Activated CD4-positive, alpha-beta T cell treated with anti-CD3 and anti-CD28 coated beads for 36 hours (primary cell): ENCODE results near the gene YTHDF2. TPM values are rescaled to one million over a fixed set of nuclear protein-coding genes. Genes with fewer than 3 reads are reported as not detected.
"Not testable (repeated sequence)": the region's sequence is repeated elsewhere in the genome, so short reads cannot be mapped to it uniquely, and the experiment has no call there.

Experiments used
- ATAC-seq: fragments of 200-7000 bp; cut with Tn5 transposase; one replicate; pipeline ENCODE4 v1.10.0; 2021; ENCODE audit warnings: mild to moderate bottlenecking, moderate library complexity
- CTCF ChIA-PET: fragments of 350-600 bp; sonication (Branson Sonifier 250); formaldehyde crosslinking; loops from one replicate; lab custom pipeline; 2021; ENCODE audit warnings: antibody characterized with exemption; lab: Charles Lee
- POLR2A ChIA-PET: fragments of 350-600 bp; sonication (Branson Sonifier 250); formaldehyde crosslinking; loops from one replicate; lab custom pipeline; 2021; ENCODE audit warnings: antibody characterized with exemption, inconsistent platforms; lab: Charles Lee
- DNase-seq: peaks from one replicate; pipeline ENCODE4 v3.0.0-alpha.2; 2020
- H3K27ac Mint-ChIP-seq: one replicate; pipeline ENCODE4 v1.8.0; 2021; ENCODE audit warnings: mixed read lengths
- H3K27me3 Mint-ChIP-seq: one replicate; pipeline ENCODE4 v1.8.0; 2021; ENCODE audit warnings: mixed read lengths
- H3K36me3 Mint-ChIP-seq: one replicate; pipeline ENCODE4 v1.8.0; 2021; ENCODE audit warnings: low read depth, mixed read lengths
- H3K4me1 Mint-ChIP-seq: one replicate; pipeline ENCODE4 v1.8.0; 2021; ENCODE audit warnings: mixed read lengths
- H3K4me3 Mint-ChIP-seq: one replicate; pipeline ENCODE4 v1.8.0; 2021; ENCODE audit warnings: mild to moderate bottlenecking, moderate library complexity, mixed read lengths
- H3K9me3 Mint-ChIP-seq: one replicate; pipeline ENCODE4 v1.8.0; 2021; ENCODE audit warnings: low read depth, mixed read lengths
- intact Hi-C, 2 experiments: fragments of 100-400 bp; cut with DNase I in 1 of 2; cut with micrococcal nuclease in 1 of 2; formaldehyde crosslinking; loops; one replicate each; pipeline versions ENCODE4 v1.14.2 to v1.15.1; 2022 to 2024; cut with DNase I, micrococcal nuclease
- total RNA-seq, 2 experiments: library from RNA; stranded (reverse); gene quantifications; one replicate each; pipeline ENCODE4 v1.2.3, GENCODE V29; 2021

Gene YTHDF2
- total RNA-seq, 2 experiments from 2014 or later: 74.8 to 98.7 TPM

DNA sequence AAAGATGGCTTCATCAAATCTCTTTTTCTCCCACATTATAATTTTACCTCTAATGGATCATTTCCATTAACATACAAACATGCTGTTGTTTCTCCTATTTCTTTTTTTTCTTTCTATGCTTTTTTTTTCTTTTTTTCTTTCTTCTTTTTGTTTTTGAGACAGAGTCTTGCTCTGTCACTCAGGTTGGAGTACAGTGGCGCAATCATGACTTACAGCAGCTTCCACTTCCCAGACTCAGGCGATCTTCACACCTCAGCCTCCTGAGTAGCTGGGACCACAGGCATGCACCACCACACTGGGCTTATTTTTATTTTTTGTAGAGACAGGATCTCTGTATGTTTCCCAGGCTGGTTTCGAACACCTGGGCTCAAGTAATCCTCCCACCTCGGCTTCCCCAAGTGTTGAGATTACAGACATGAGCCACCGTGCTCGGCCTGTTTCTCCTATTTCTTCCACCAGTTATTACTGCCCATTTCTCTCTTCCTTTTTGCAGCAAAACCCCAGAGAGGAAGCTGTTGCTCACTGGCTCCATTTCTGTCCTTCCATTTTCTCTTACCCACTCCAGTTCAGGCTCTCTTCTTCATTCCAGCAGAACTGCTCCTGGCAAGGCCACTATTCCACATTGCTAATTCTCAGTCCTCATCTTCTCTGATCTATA, 43.1 kb downstream of the YTHDF2 start:
- no peaks in the 10 kb centered on the region for H3K36me3 Mint-ChIP-seq
- no peak overlapping the region for H3K4me3 Mint-ChIP-seq
- H3K27ac Mint-ChIP-seq: no peak overlapping the region
- intact Hi-C loops: loop anchor here in 1 of 2 experiments (5.0 kb wide), 1 partner anchor 252 kb away; no protein-coding TSS in a partner anchor
- DNase-seq: no peak
- H3K4me1 Mint-ChIP-seq: peaks cover 4% of the 10 kb centered on the region
- H3K9me3 Mint-ChIP-seq: no peaks in the 10 kb centered on the region
- H3K27me3 Mint-ChIP-seq: no peaks in the 10 kb centered on the region
- ChIA-PET CTCF (interaction anchor here (1.0 kb wide), 1 partner anchor 20 kb away, joined by 3 read pairs; no protein-coding TSS in a partner anchor), POLR2A (no interaction called here)
- no peak for ATAC-seq

DNA sequence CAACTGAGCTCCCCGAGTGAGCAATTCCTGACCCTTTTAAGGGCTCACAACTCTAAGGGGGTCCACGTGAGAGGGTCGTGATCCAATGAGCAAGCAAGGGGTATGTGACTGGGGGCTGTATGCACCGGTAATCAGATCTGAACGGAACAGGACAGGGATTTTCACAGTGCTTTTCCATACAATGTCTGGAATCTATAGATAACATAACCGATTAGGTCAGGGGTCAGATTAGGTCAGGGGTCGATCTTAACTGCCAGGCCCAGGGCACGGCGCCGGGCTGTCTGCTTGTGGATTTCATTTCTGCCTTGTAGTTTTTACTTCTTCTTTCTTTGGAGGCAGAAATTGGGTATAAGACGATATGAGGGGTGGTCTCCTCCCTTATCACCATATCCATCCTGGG, 44.6 kb downstream of the YTHDF2 start:
- CTCF ChIA-PET: interaction anchor here (1.3 kb wide), 1 partner anchor 96 kb away, joined by 10 read pairs; no protein-coding TSS in a partner anchor
- Mint-ChIP-seq H3K4me3 (no peak overlapping the region), H3K36me3 (no peaks in the 10 kb centered on the region), H3K27ac (no peak overlapping the region), H3K27me3 (peaks cover 3% of the 10 kb centered on the region), H3K4me1 (peaks cover 6% of the 10 kb centered on the region), H3K9me3 (no peaks in the 10 kb centered on the region)
- no peak for ATAC-seq
- no peak for DNase-seq
- POLR2A ChIA-PET: no interaction called here
- intact Hi-C loops: loop anchor here in 1 of 2 experiments (5.0 kb wide), 1 partner anchor 251 kb away; no protein-coding TSS in a partner anchor

DNA sequence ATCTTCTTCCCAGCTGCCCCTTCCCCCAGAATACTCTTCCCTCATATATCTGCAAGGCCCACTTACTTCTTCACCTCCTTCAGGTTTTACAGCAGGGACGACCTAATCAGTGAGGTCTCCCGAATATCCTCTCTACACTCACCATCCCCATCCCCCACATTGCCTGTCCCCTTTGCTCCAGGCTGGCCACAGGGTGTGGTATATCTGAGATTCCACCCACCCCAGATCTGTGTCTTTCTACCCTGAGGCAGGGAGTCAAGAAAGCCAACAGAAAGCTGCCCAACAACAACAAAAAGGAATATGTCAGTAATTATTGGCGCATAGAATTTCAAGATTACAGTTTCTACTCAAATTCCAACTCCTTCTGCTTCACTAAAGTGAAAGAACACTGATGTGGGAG, 45.3 kb downstream of the YTHDF2 start:
- POLR2A ChIA-PET: no interaction called here
- no peak overlapping the region for H3K27ac Mint-ChIP-seq

DNA sequence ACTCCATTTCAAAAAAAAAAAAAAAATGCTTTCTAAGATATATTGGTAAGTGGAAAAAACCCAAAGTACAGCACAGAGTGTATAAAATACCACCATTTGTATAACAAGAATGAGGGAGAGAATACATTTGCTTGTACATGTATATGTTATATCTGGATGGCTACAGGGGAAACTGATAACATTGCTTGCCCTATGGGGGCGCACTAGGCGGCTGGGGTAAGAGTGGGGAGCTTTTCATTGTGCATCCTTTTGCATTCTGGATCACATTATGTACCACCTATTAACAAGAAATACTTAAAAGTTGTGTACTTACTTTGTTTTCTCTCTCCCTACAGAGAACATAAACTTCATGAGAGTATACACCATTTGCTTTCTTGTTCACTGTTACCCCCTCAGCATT, 46.6 kb downstream of the YTHDF2 start:
- DNase-seq: no peak
- Mint-ChIP-seq H3K27me3 (peaks cover 3% of the 10 kb centered on the region), H3K4me3 (no peak overlapping the region), H3K36me3 (no peaks in the 10 kb centered on the region), H3K27ac (no peak overlapping the region), H3K4me1 (peaks cover 6% of the 10 kb centered on the region), H3K9me3 (no peaks in the 10 kb centered on the region)
- ChIA-PET CTCF (interaction anchor here (0.5 to 5.9 kb wide), 5 partner anchors 8 to 94 kb away, joined by 3 to 117 read pairs (median 3); no protein-coding TSS in a partner anchor), POLR2A (no interaction called here)
- no peak for ATAC-seq
- intact Hi-C loops: loop anchor here in 1 of 2 experiments (5.0 kb wide), 1 partner anchor 249 kb away; no protein-coding TSS in a partner anchor

More for the DNA sequence above, 45.3 kb downstream of the YTHDF2 start:
- H3K4me3 Mint-ChIP-seq: no peak overlapping the region
- CTCF ChIA-PET: interaction anchor here (0.6 to 1.3 kb wide), 4 partner anchors 16 to 164 kb away, joined by 3 to 10 read pairs (median 4); partner anchors contain the start of gene RNU11
- H3K27me3 Mint-ChIP-seq: peaks cover 3% of the 10 kb centered on the region
- peaks cover 6% of the 10 kb centered on the region for H3K4me1 Mint-ChIP-seq
- H3K36me3 Mint-ChIP-seq: no peaks in the 10 kb centered on the region
- intact Hi-C loops: loop anchor here in 1 of 2 experiments (5.0 kb wide), 1 partner anchor 250 kb away; no protein-coding TSS in a partner anchor
- no peaks in the 10 kb centered on the region for H3K9me3 Mint-ChIP-seq
- no peak for DNase-seq
- ATAC-seq: no peak

DNA sequence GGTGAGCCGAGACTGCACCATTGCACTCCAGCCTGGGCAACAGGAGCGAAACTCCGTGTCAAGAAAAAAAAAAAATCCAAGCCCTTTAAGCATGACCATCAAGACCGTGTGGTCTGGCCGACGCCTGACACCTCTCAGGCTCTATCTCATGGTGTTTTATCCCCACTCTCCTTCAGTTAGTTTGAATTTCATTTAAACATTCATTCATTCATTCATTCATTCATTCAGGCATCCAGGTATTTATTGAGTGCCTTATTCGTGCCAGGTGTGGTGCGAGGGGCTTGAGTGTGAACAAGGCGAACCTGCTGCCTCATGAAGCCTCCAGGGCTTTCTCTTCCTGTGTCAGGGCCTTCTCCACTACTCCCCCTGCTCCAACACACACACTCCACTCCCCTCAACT, 52.7 kb downstream of the YTHDF2 start:
- no peaks in the 10 kb centered on the region for H3K36me3 Mint-ChIP-seq
- H3K9me3 Mint-ChIP-seq: no peaks in the 10 kb centered on the region
- ChIA-PET CTCF (no interaction called here), POLR2A (interaction anchor here (0.5 kb wide), 1 partner anchor 291 kb away, joined by 7 read pairs; no protein-coding TSS in a partner anchor)
- peaks cover 6% of the 10 kb centered on the region for H3K4me1 Mint-ChIP-seq
- no peak overlapping the region for H3K27ac Mint-ChIP-seq
- no peak overlapping the region for H3K4me3 Mint-ChIP-seq
- DNase-seq (no peak), ATAC-seq (no peak)
- H3K27me3 Mint-ChIP-seq: peaks cover 3% of the 10 kb centered on the region
- intact Hi-C loops: no loop called here

DNA sequence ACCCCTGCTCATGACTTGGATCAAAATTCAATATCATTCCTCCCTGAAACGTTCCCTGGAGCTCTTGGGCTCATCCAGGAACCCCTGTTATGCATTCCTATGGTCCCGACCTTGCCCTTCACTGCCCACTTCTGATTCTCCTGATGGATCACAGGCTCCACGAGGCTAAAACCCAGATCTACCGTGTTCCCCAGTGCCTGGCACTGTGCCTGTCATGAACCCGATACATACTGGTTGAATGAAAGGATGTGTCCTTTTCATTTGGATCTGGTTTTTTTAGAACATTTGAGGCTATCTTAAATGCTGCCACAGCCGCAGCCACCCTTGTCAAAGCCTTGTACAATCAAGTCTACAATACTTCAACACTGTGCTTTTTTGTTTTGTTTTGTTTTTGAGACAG, 53.1 kb downstream of the YTHDF2 start:
- ChIA-PET CTCF (no interaction called here), POLR2A (interaction anchor here (0.5 kb wide), 1 partner anchor 290 kb away, joined by 7 read pairs; no protein-coding TSS in a partner anchor)
- peaks cover 6% of the 10 kb centered on the region for H3K4me1 Mint-ChIP-seq
- ATAC-seq: no peak
- peaks cover 3% of the 10 kb centered on the region for H3K27me3 Mint-ChIP-seq
- H3K27ac Mint-ChIP-seq: no peak overlapping the region
- no peaks in the 10 kb centered on the region for H3K36me3 Mint-ChIP-seq
- no peak for DNase-seq
- intact Hi-C loops: no loop called here
- H3K4me3 Mint-ChIP-seq: no peak overlapping the region
- H3K9me3 Mint-ChIP-seq: no peaks in the 10 kb centered on the region

DNA sequence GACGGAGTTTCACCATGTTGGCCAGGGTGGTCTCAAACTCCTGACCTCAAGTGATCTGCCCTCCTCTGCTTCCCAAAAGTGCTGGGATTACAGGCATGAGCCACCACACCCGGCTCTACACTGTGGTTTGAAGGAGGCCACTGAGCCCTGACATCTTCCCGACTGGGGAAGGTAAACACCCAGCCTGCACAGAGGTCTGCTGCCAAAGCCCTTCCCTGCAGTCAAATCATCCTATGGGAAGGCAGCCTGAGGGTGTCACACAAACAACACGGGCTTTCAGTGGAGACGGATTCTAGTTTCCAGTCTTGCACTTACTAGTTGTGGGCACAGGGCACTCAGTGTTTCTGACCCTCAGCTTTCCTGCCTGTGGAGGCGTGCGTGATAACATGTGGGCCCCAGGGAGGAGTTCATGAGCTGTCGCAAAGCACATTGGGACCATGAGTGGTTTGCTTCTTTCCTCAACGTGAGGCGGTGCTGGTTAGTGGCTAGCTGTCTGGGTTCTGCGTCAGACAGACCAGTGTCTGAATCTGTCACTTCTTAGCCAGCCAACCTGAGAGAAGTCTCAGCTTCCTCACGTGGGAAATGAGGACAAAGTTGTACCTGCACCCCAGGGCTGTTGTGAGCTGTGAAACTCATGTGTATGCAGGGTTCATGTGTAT, 53.8 kb downstream of the YTHDF2 start:
- H3K27me3 Mint-ChIP-seq: peaks cover 3% of the 10 kb centered on the region
- no peaks in the 10 kb centered on the region for H3K36me3 Mint-ChIP-seq

DNA sequence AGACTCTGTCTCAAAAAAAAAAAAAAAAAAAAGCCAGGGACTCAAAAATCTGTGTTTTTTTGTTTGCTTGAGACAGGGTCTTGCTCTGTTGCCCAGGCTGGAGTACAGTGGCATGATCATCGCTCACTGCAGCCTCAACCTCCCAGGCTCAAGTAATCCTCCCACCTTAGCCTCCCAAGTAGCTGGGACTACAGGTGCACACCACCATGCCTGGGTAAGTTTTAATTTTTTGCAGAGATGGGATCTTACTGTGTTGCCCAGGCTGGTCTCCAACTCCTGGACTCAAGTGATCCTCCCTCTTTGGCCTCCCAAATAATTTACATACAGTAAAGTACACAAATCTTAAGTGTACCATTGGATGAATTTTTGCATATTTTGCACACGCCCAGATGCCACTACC, 55.2 kb downstream of the YTHDF2 start:
- H3K36me3 Mint-ChIP-seq, H3K4me1 Mint-ChIP-seq, H3K27me3 Mint-ChIP-seq, intact Hi-C loops, H3K9me3 Mint-ChIP-seq, H3K27ac Mint-ChIP-seq, POLR2A ChIA-PET, ATAC-seq, H3K4me3 Mint-ChIP-seq, DNase-seq: not testable (repeated sequence)
- CTCF ChIA-PET: interaction anchor here (0.6 to 2.1 kb wide), 2 partner anchors 85 to 429 kb away, joined by 4 to 9 read pairs; no protein-coding TSS in a partner anchor

More for the DNA sequence above, 53.8 kb downstream of the YTHDF2 start:
- Mint-ChIP-seq H3K27ac (no peak overlapping the region), H3K9me3 (no peaks in the 10 kb centered on the region), H3K4me1 (peaks cover 2% of the 10 kb centered on the region), H3K4me3 (no peak overlapping the region)
- ChIA-PET POLR2A (no interaction called here), CTCF (interaction anchor here (0.7 to 2.1 kb wide), 3 partner anchors 25 to 87 kb away, joined by 3 to 9 read pairs (median 3); no protein-coding TSS in a partner anchor)
- intact Hi-C loops: no loop called here
- no peak for ATAC-seq
- DNase-seq: no peak

DNA sequence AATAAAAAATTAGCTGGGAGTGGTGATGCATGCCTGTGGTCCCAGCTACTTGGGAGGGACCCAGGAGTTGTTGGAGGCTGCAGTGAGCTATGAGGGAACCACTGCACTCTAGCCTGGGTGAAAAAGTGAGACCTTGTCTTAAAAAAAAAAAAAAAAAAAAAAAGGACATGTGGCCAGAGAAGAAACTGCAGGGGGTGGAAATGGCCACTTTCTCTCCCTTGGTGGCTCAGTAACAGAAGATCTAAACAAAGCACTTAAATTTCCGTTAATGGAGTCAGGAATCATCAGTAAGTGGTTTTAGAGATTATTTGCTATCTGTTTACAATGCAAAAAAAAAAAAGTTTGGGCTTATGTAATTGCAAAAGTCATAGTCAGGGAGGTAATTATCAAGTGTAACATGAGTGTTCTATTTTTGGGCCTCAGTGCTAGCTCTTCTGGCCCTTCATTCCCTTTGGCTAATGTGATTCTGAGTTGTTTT, 55.9 kb downstream of the YTHDF2 start:
- DNase-seq (no peak), ATAC-seq (no peak)
- no peaks in the 10 kb centered on the region for H3K36me3 Mint-ChIP-seq
- H3K4me1 Mint-ChIP-seq: peaks cover 3% of the 10 kb centered on the region
- H3K9me3 Mint-ChIP-seq: no peaks in the 10 kb centered on the region
- no peaks in the 10 kb centered on the region for H3K27me3 Mint-ChIP-seq
- H3K27ac Mint-ChIP-seq: no peak overlapping the region
- ChIA-PET CTCF (interaction anchor here (0.6 to 1.6 kb wide), 5 partner anchors 8 to 428 kb away, joined by 3 to 6 read pairs (median 3); no protein-coding TSS in a partner anchor), POLR2A (interaction anchor here (0.6 kb wide), 1 partner anchor 32 kb away, joined by 3 read pairs; no protein-coding TSS in a partner anchor)
- intact Hi-C loops: no loop called here
- no peak overlapping the region for H3K4me3 Mint-ChIP-seq

DNA sequence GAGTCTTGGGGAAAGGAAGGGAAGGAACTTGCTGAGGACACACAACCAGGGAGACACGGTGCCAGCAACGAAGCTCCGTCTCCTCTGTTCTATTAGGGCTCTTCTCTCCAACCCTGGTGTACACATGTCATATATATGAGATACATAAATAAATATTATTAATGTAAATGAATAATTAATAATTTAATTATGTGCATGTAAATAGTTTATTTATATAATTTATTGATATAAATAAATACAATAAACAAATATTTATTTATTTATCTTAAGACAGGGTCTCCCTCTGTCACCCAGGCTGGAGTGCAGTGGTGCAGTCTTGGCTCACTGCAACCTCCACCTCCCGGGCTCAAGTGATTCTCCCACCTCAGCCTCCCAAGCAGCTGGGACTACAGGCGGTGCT, 57.8 kb downstream of the YTHDF2 start:
- H3K4me3 Mint-ChIP-seq, H3K4me1 Mint-ChIP-seq, H3K9me3 Mint-ChIP-seq, DNase-seq, POLR2A ChIA-PET, CTCF ChIA-PET, H3K36me3 Mint-ChIP-seq, H3K27me3 Mint-ChIP-seq, H3K27ac Mint-ChIP-seq, intact Hi-C loops, ATAC-seq: not testable (repeated sequence)
